ENCODE measurements around the gene DGKB. TPM values are rescaled to one million over a fixed set of nuclear protein-coding genes. Genes with fewer than 3 reads are reported as not detected.

DGKB gene
- total RNA-seq, 4 donors from 2014 or later, result 0.40 to 3.8 (median 0.82) TPM; not detected in 1

DNA sequence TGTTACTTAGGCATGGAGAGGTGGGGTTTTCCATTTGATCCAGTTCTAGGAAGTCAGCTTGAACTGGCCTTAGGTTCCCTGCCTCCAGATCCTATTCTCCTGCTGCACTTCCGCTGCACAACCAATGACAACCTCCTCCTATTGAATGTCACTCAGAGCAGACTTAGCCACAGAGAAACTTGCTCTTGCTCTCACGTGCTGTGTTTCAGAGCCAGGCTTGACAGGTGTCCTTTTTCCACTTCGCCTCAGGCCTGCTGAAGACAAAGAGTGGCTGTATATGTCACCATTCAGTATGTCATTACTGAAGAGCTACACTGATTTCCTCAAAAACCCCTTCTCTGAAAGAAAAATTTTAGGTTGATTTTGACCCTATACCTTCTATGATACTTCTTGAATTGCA, 797.7 kb downstream of the DGKB start:
- WGBS, 2 donors (ENCODE audit: low coverage in 1 of 2), result 63% methylated on average over 3 of the region's 3 CpGs; no CpG with 5 or more reads in 1 of the 2 donors
- Histone ChIP-seq H3K36me3 (no peaks in the 10 kb centered on the region), H3K27ac (no peak overlapping the region), H3K27me3 (no peaks in the 10 kb centered on the region), H3K4me1 (no peaks in the 10 kb centered on the region), H3K9me3 (no peaks in the 10 kb centered on the region), H3K4me3 (no peak overlapping the region)
- intact Hi-C loops (cut with DNase I; ENCODE audit: low total_unique reads) (no loop called here), in situ Hi-C loops (cut with MboI; ENCODE audit: low pct_ligation_motif_present in 1 of 4, low pct_unique_long_range_greater_than_20kb in 1 of 4, low sequenced_read_pairs in 3 of 4) (no loop called here)
- no peak for DNase-seq
- TF ChIP-seq EP300 (IDR thresholded peaks at IDR 0.05; ENCODE audit: low read depth), result no peak
- no peak for TF ChIP-seq POLR2A (IDR thresholded peaks at IDR 0.05)
- no peak for TF ChIP-seq CTCF (IDR thresholded peaks at IDR 0.05)
- no peak for TF ChIP-seq POLR2AphosphoS5 (IDR thresholded peaks at IDR 0.05)

GRCh38 chr7:14096159-14096558, 806.4 kb downstream of the DGKB start:
- intact Hi-C loops (cut with DNase I; ENCODE audit: low total_unique reads) (no loop called here), in situ Hi-C loops (cut with MboI; ENCODE audit: low pct_ligation_motif_present in 1 of 4, low pct_unique_long_range_greater_than_20kb in 1 of 4, low sequenced_read_pairs in 3 of 4) (no loop called here)
- Histone ChIP-seq H3K36me3 (no peaks in the 10 kb centered on the region), H3K4me1 (no peaks in the 10 kb centered on the region), H3K9me3 (no peaks in the 10 kb centered on the region), H3K4me3 (no peak overlapping the region), H3K27me3 (no peaks in the 10 kb centered on the region), H3K27ac (no peak overlapping the region)
- DNase-seq, result no peak
- WGBS, 2 donors (ENCODE audit: low coverage in 1 of 2), result 82 to 88% methylated on average over 1 of the region's 1 CpG
- TF ChIP-seq POLR2AphosphoS5 (IDR thresholded peaks at IDR 0.05) (no peak), EP300 (IDR thresholded peaks at IDR 0.05; ENCODE audit: low read depth) (no peak), CTCF (IDR thresholded peaks at IDR 0.05) (no peak)

DNA sequence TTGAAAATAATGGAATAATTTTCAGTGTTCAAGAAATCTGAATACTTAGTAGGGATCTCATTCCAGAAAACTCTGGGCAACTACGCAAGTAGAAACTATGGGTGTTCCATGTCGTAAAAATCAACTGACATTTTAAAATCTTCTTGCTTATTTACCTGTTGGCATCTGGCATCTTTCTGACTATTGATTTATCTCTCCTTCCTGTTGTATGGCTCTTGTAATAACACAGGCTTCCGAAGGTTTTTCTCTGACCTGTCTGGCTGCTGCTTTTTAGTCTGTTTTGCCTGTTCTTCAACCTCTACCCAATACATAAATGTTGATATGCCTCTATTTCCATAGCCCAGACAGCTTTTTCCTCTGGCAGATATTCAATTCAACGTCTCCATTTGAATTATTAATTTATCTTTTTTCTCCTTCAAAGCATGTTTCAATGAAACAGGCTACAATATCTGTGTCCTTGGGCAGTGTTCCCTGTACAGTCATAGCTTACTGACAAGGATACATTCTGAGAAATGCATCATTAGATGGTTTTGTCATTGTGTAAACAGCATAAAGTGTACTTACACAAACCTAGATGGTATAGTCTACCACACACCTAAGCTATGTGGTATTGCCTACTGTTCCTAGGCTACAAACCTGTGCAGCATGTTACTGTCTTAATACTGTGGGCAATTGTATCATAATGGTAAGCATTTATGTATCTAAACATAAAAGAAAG, 807.2 kb downstream of the DGKB start:
- Histone ChIP-seq H3K27ac (no peak overlapping the region), H3K36me3 (no peaks in the 10 kb centered on the region)

More for the DNA sequence above, 807.2 kb downstream of the DGKB start:
- Histone ChIP-seq H3K27me3 (no peaks in the 10 kb centered on the region), H3K4me3 (no peak overlapping the region), H3K9me3 (no peaks in the 10 kb centered on the region), H3K4me1 (no peaks in the 10 kb centered on the region)
- intact Hi-C loops (cut with DNase I; ENCODE audit: low total_unique reads), result no loop called here
- 52 to 63% methylated on average over 4 of the region's 4 CpGs for WGBS, 2 donors (ENCODE audit: low coverage in 1 of 2)
- in situ Hi-C loops (cut with MboI; ENCODE audit: low pct_ligation_motif_present in 1 of 4, low pct_unique_long_range_greater_than_20kb in 1 of 4, low sequenced_read_pairs in 3 of 4), result no loop called here
- TF ChIP-seq CTCF (IDR thresholded peaks at IDR 0.05) (no peak), EP300 (IDR thresholded peaks at IDR 0.05; ENCODE audit: low read depth) (no peak), POLR2A (IDR thresholded peaks at IDR 0.05) (no peak), POLR2AphosphoS5 (IDR thresholded peaks at IDR 0.05) (no peak)
- no peak for DNase-seq
